IMR-90 (cell line): Measurements from ENCODE around the gene NPR2. TPM values are rescaled to one million over a fixed set of nuclear protein-coding genes. Genes with fewer than 3 reads are reported as not detected.
A peak's percentile ranks its signal among the peaks of the same experiment; 100 is the strongest.

ENCODE experiments used
- ATAC-seq: fragments of 200-7000 bp; cut with Tn5 transposase; 2 replicates; pipeline ENCODE4 v1.9.1; 2020; ENCODE audit warnings: low read depth, mild to moderate bottlenecking, moderate library complexity
- BruUV-seq: library from RNA; stranded (reverse); fragments of 400-500 nt; replicated peaks from 2 replicates; lab custom pipeline; 2021; lab: Mats Ljungman, UMichigan
- CTCF ChIA-PET: fragments of 300-600 bp; formaldehyde crosslinking; extraction: SDS; loops from one replicate; lab custom pipeline; 2021; ENCODE audit warnings: antibody characterized with exemption; lab: Yijun Ruan, JAX
- POLR2A ChIA-PET: fragments of 300-600 bp; sonication (Branson Sonifier 250); formaldehyde crosslinking; loops from one replicate; lab custom pipeline; 2022; ENCODE audit warnings: antibody characterized with exemption; ENCODE audit not compliant: unreplicated experiment; lab: Charles Lee
- DNase-seq: peaks from one replicate; pipeline ENCODE4 v3.0.0; 2013
- H2AFZ ChIP-seq: replicated peaks from 2 replicates; pipeline ENCODE3; 2013; ENCODE audit warnings: low read length, mild to moderate bottlenecking; ENCODE audit not compliant: poor library complexity
- H2AK5ac ChIP-seq: 2 replicates; pipeline ENCODE4 v1.6.1; 2013; ENCODE audit warnings: low read depth, low read length, inconsistent platforms
- H2AK9ac ChIP-seq: replicated peaks from 2 replicates; pipeline ENCODE3; 2013; ENCODE audit warnings: mild to moderate bottlenecking, low read depth, low read length, moderate library complexity; ENCODE audit not compliant: poor library complexity
- H2BK120ac ChIP-seq: 2 replicates; pipeline ENCODE4 v1.6.1; 2013; ENCODE audit warnings: low read depth, low read length, inconsistent platforms
- H2BK15ac ChIP-seq: 3 replicates; pipeline ENCODE4 v1.6.1; 2013; ENCODE audit warnings: low read depth, low read length, inconsistent platforms
- H2BK20ac ChIP-seq: 2 replicates; pipeline ENCODE4 v1.6.1; 2013; ENCODE audit warnings: low read depth, mild to moderate bottlenecking, inconsistent platforms, low read length, moderate library complexity
- H2BK5ac ChIP-seq: 2 replicates; pipeline ENCODE4 v1.6.1; 2013; ENCODE audit warnings: mild to moderate bottlenecking, low read depth, low read length, inconsistent platforms; ENCODE audit not compliant: poor library complexity, severe bottlenecking
- H3K14ac ChIP-seq: replicated peaks from 2 replicates; pipeline ENCODE4 v1.6.1; 2013; ENCODE audit warnings: low read depth, low read length, inconsistent platforms
- H3K18ac ChIP-seq: 2 replicates; pipeline ENCODE4 v1.6.1; 2013; ENCODE audit warnings: low read depth, low read length, control low read depth
- H3K23ac ChIP-seq: 2 replicates; pipeline ENCODE4 v1.6.1; 2013; ENCODE audit warnings: low read depth, low read length, inconsistent platforms
- H3K27ac ChIP-seq: 2 replicates; pipeline ENCODE4 v1.5.1; 2013; ENCODE audit warnings: mild to moderate bottlenecking, control low read depth, low read length; ENCODE audit not compliant: insufficient read depth
- H3K27me3 ChIP-seq: 2 replicates; pipeline ENCODE4 v1.6.1; 2013; ENCODE audit warnings: low read length; ENCODE audit not compliant: control insufficient read depth, insufficient read depth
- H3K36me3 ChIP-seq: 2 replicates; pipeline ENCODE4 v1.6.1; 2013; ENCODE audit warnings: low read length, mixed read lengths; ENCODE audit not compliant: control insufficient read depth, insufficient read depth
- H3K4ac ChIP-seq: 2 replicates; pipeline ENCODE4 v1.6.1; 2013; ENCODE audit warnings: low read depth, low read length, inconsistent platforms
- H3K4me1 ChIP-seq: 2 replicates; pipeline ENCODE4 v1.6.1; 2013; ENCODE audit warnings: low read length, mixed read lengths; ENCODE audit not compliant: control insufficient read depth, insufficient read depth
- H3K4me2 ChIP-seq: 2 replicates; pipeline ENCODE4 v1.6.1; 2013; ENCODE audit warnings: low read depth, mild to moderate bottlenecking, control low read depth, low read length, moderate library complexity
- H3K4me3 ChIP-seq: 2 replicates; pipeline ENCODE4 v1.5.1; 2013; ENCODE audit warnings: low read depth, mild to moderate bottlenecking, control low read depth, low read length, moderate library complexity; ENCODE audit not compliant: insufficient read depth
- H3K56ac ChIP-seq: 2 replicates; pipeline ENCODE4 v1.6.1; 2013; ENCODE audit warnings: low read length, inconsistent platforms; ENCODE audit not compliant: insufficient read depth; ENCODE audit errors: extremely low read depth
- H3K79me1 ChIP-seq, 2 experiments: 2 replicates each; pipeline ENCODE4 v1.6.1; 2013; ENCODE audit warnings: low read length in 2 of 2, inconsistent platforms in 1 of 2, low read depth in 1 of 2
- H3K9ac ChIP-seq: 2 replicates; pipeline ENCODE4 v1.6.1; 2013; ENCODE audit warnings: low read depth, low read length, control low read depth
- H3K9me1 ChIP-seq: 2 replicates; pipeline ENCODE4 v1.6.1; 2013; ENCODE audit warnings: low read length, inconsistent platforms; ENCODE audit not compliant: insufficient read depth
- H3K9me3 ChIP-seq: 2 replicates; pipeline ENCODE4 v1.6.1; 2013; ENCODE audit warnings: low read length; ENCODE audit not compliant: control insufficient read depth, insufficient read depth
- H4K20me1 ChIP-seq: 2 replicates; pipeline ENCODE4 v1.6.1; 2013; ENCODE audit warnings: low read length, inconsistent platforms; ENCODE audit not compliant: insufficient read depth
- H4K5ac ChIP-seq: 2 replicates; pipeline ENCODE4 v1.6.1; 2013; ENCODE audit warnings: mild to moderate bottlenecking, low read depth, low read length, control low read depth
- H4K8ac ChIP-seq, 2 experiments: 2 replicates each; pipeline ENCODE4 v1.6.1; 2013; ENCODE audit warnings: low read depth in 2 of 2, low read length in 2 of 2, control low read depth in 1 of 2, inconsistent platforms in 1 of 2
- H4K91ac ChIP-seq: 2 replicates; pipeline ENCODE4 v1.6.1; 2013; ENCODE audit warnings: low read depth, low read length, inconsistent platforms; ENCODE audit not compliant: insufficient read depth
- BHLHE40 ChIP-seq: fragments of 150-350 bp; IDR thresholded peaks from 2 replicates; pipeline ENCODE4 v1.6.1; 2016; ENCODE audit warnings: mild to moderate bottlenecking, low read depth, low read length
- CEBPB ChIP-seq: IDR thresholded peaks from 2 replicates; pipeline ENCODE4 v1.6.1; 2012; ENCODE audit warnings: low read depth, low read length, improper control_type of control experiment
- FOS ChIP-seq: fragments of 150-350 bp; IDR thresholded peaks from 2 replicates; pipeline ENCODE4 v1.6.1; 2016; ENCODE audit warnings: low read depth, low read length
- MAFK ChIP-seq: IDR thresholded peaks from 2 replicates; pipeline ENCODE4 v1.6.1; 2012; ENCODE audit warnings: low read depth, low read length, improper control_type of control experiment
- MAZ ChIP-seq: IDR thresholded peaks from 2 replicates; pipeline ENCODE4 v1.6.1; 2012; ENCODE audit warnings: low read depth, mild to moderate bottlenecking, low read length, improper control_type of control experiment, moderate library complexity, borderline replicate concordance
- MXI1 ChIP-seq: IDR thresholded peaks from 2 replicates; pipeline ENCODE4 v1.6.1; 2012; ENCODE audit warnings: low read depth, mild to moderate bottlenecking, low read length, moderate library complexity, borderline replicate concordance
- NFE2L2 ChIP-seq: fragments of 150-350 bp; IDR thresholded peaks from 2 replicates; pipeline ENCODE4 v1.6.1; 2016; ENCODE audit warnings: low read depth, mild to moderate bottlenecking, low read length
- POLR2A ChIP-seq: IDR thresholded peaks from 2 replicates; pipeline ENCODE4 v1.6.1; 2012; ENCODE audit warnings: mild to moderate bottlenecking, low read depth, low read length
- RCOR1 ChIP-seq: IDR thresholded peaks from 2 replicates; pipeline ENCODE4 v1.6.1; 2012; ENCODE audit warnings: mild to moderate bottlenecking, low read length, improper control_type of control experiment; ENCODE audit not compliant: insufficient replicate concordance
- RFX5 ChIP-seq: IDR thresholded peaks from 2 replicates; pipeline ENCODE4 v1.8.0; 2012; ENCODE audit warnings: low read depth, mild to moderate bottlenecking, low read length, moderate library complexity
- SMC3 ChIP-seq: fragments of 150-350 bp; IDR thresholded peaks from 2 replicates; pipeline ENCODE4 v1.6.1; 2016; ENCODE audit warnings: low read depth, mild to moderate bottlenecking, antibody characterized with exemption, low read length, moderate library complexity
- WGBS, 2 experiments: methylation state at CpG; one replicate each; pipeline versions ENCODE4 v1.1.5 to v1.1.7; 2013; ENCODE audit warnings: missing lambda C conversion rate in 2 of 2; ENCODE audit not compliant: insufficient read length in 1 of 2; ENCODE audit errors: extremely low coverage in 2 of 2; 5-methylcytosine and 5-hydroxymethylcytosine counted together
- dilution Hi-C: fragments of 300-500 bp; cut with HindIII; formaldehyde crosslinking; loops from one replicate; pipeline ENCODE4 v1.14.3; 2018; ENCODE audit warnings: low sequenced_read_pairs; ENCODE audit not compliant: unreplicated experiment
- in situ Hi-C: fragments of 300-500 bp; cut with MboI; formaldehyde crosslinking; loops from 3 replicates; pipeline ENCODE4 v1.14.3; 2019; ENCODE audit warnings: low sequenced_read_pairs, inconsistent platforms, mixed read lengths
- intact Hi-C: fragments of 100-400 bp; cut with micrococcal nuclease; formaldehyde crosslinking; loops from 2 replicates; pipeline ENCODE4 v1.10.0; 2022
- polyA plus RNA-seq, 3 experiments: library from polyadenylated mRNA; depleted of rRNA; stranded (reverse); fragments of >200 nt; gene quantifications; 2 replicates each; pipeline ENCODE4 v1.2.3, GENCODE V29; 2012; ENCODE audit warnings: low replicate concordance in 1 of 3
- total RNA-seq: library from RNA; depleted of rRNA; stranded (reverse); fragments of >200 nt; gene quantifications from 2 replicates; pipeline ENCODE4 v1.2.3, GENCODE V29; 2012
- TF ChIP-seq, protein P1 (sequence below): fragments of 150-350 bp; IDR thresholded peaks from 2 replicates; pipeline ENCODE4 v1.6.1; 2016; ENCODE audit warnings: low read depth, mild to moderate bottlenecking, low read length, moderate library complexity, borderline replicate concordance

The NPR2 gene
- total and polyA plus RNA-seq, 2 of the 4 experiments (the other 2 are of a cell fraction), result 5.2 to 35.7 TPM

DNA sequence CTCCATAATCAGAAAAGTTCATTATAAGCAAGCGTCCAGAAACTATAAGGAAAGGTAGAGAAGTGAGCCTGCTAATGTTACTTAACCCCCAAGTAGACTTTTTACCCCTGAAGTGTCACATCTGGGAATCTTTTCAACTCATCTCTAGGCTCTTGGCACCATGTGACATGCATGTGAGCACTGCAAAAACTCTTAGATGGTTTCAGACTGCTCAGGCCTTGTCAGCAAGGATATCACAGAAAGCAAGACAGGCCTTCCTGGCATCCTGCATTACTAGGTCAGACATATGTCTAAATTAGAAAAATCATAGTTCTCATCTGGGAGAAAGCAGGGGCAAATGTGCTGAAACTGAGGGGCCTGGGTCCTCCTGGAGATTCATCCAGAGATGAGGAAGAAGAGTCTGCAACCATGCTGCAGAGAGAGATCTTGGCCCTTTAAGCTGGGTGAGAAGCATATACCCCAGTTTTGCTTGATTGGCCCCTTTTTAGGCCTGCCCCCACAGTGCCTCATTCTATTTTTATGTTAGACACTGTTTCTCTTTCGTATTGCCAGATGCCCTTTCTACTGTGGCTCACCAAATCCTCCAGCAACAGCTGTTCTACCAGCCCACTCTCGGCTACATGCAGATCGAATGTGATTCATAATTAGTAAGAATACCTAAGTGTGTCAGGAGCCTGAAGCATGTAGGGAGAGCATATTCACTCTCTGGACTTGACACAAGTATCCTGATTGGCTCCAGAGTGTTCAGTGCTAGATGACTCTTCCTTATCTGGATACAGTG, 56.6 kb downstream of the NPR2 start:
- Histone ChIP-seq H3K4me3 (no peak overlapping the region), H3K18ac (peak overlapping the region; percentile 11; the same call in 1 of the 2 replicates), H4K91ac (no peak overlapping the region), H4K5ac (no peak overlapping the region), H3K23ac (peak overlapping the region; percentile 9; the same call in 1 of the 2 replicates), H3K56ac (no peak overlapping the region), H3K4me2 (peak overlapping the region; percentile 47; the same call in 1 of the 2 replicates), H3K9ac (peak overlapping the region; percentile 13; the same call in 1 of the 2 replicates), H2AK5ac (peak overlapping the region; percentile 9; the same call in 1 of the 2 replicates), H2BK20ac (no peak overlapping the region), H4K20me1 (peaks cover 9% of the 10 kb centered on the region; the same call in 1 of the 2 replicates), H4K8ac (peak overlapping the region in 1 of 2 experiments; percentile 4; a peak in 2 of 4 replicates), H2BK15ac (no peak overlapping the region), H3K4me1 (peaks cover 20% of the 10 kb centered on the region), H3K27ac (peak overlapping the region; percentile 32; the same call in 1 of the 2 replicates), H3K27me3 (no peaks in the 10 kb centered on the region), H2AK9ac (no peak overlapping the region), H2BK5ac (peak overlapping the region; percentile 72), H2BK120ac (0 out of 2 replicates have a peak overlapping the region, but pooled peaks have one; percentile 4), H3K9me3 (no peaks in the 10 kb centered on the region), H3K4ac (no peak overlapping the region; the same call in 1 of the 2 replicates), H2AFZ (peak overlapping the region; percentile 47), H3K36me3 (peaks cover 10% of the 10 kb centered on the region), H3K79me1 (peaks cover 4 to 6% of the 10 kb centered on the region in 2 experiments; a peak in 1 of 4 replicates), H3K14ac (no peak overlapping the region; the same call in 1 of the 2 replicates), H3K9me1 (peaks cover 18% of the 10 kb centered on the region)
- no TSS peak for BruUV-seq
- in situ Hi-C loops, result no loop called here
- dilution Hi-C loops, result no loop called here
- ATAC-seq (peak; percentile 92), DNase-seq (peak; percentile 98)
- intact Hi-C loops, result no loop called here
- CTCF ChIA-PET, result interaction anchor here (0.7 kb wide), 1 partner anchor 10 kb away, joined by 3 read pairs; no protein-coding TSS in a partner anchor
- WGBS, 2 experiments, result no CpG with 5 or more reads among the region's 4 CpGs
- POLR2A ChIA-PET, result interaction anchor here (0.6 kb wide), 1 partner anchor 177 kb away, joined by 3 read pairs; no protein-coding TSS in a partner anchor
- TF ChIP-seq FOS (peak; percentile 46; the same call in 1 of the 2 replicates), SMC3 (no peak), MAZ (0 out of 2 replicates have a peak, but pooled peaks have one; percentile 27), RFX5 (no peak), RCOR1 (peak; percentile 45), BHLHE40 (no peak), CEBPB (no peak; the same call in 1 of the 2 replicates), MAFK (no peak), MXI1 (0 out of 2 replicates have a peak, but pooled peaks have one; percentile 46), NFE2L2 (no peak), POLR2A (no peak)
- TF ChIP-seq, protein P1, sequence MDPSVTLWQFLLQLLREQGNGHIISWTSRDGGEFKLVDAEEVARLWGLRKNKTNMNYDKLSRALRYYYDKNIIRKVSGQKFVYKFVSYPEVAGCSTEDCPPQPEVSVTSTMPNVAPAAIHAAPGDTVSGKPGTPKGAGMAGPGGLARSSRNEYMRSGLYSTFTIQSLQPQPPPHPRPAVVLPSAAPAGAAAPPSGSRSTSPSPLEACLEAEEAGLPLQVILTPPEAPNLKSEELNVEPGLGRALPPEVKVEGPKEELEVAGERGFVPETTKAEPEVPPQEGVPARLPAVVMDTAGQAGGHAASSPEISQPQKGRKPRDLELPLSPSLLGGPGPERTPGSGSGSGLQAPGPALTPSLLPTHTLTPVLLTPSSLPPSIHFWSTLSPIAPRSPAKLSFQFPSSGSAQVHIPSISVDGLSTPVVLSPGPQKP, result no peak
